GM20000 (cell line): ENCODE measurements around the gene CBARP.

ENCODE experiments used
- DNase-seq: peaks from one replicate; pipeline ENCODE4 v3.0.0; 2012; ENCODE audit warnings: low spot score
- CTCF ChIP-seq: IDR thresholded peaks from 2 replicates; pipeline ENCODE4 v1.5.1; 2012; ENCODE audit warnings: mild to moderate bottlenecking, control low read depth; ENCODE audit errors: extremely low read depth, missing control alignments

Gene CBARP

DNA sequence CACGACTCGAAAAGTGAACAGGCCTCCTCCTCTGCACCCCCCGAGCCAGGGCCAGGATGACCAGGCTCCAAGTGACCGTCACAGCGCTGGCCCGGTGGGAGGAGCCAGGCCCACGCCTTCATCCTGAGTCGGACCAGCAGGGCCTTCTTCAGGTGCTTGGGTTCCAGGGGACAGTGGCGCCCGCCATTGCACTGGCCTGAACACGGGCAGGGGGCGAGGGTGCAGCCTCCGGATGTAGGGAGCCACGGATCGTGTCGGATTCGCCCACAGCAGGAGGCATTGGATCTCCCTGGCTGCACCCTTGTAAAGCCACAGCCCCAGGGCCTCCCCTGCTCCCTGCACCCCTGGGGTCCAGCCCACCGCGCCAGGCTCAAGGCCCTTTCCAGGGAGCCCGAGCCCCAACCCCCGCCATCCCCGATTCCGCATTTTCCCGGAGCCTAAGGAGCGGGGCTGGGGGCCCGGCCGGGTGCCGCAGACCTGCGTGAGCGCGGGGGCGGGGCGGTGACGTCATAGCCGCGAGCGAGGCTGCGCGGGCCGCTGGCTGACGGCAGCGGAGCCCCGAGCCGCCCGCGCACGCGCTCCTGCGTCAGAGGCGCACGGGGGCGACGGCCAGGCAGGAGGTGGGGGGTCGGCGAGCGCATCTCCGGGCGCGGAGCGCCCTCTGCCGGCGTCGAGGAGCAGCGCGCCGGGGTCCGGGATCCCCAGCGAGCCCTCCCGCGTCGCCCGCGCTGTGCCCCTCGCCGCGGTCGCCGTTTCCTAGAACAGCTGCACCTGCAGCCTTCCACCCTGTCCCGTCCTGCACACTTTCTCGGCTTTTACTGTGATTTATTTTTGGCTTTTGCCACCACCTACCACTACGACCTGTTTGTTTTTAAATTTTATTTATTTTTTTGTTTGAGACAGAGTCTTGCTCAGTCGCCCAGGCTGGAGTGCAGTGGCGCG, 2.3 kb upstream of the CBARP start:
- TF ChIP-seq CTCF = peak; percentile 90
- DNase-seq = peak; percentile 99

- DNase-seq = no peak
- TF ChIP-seq CTCF = no peak
Measured at GRCh38 chr19:1239420-1239795, 1.6 kb upstream of the CBARP start.

DNA sequence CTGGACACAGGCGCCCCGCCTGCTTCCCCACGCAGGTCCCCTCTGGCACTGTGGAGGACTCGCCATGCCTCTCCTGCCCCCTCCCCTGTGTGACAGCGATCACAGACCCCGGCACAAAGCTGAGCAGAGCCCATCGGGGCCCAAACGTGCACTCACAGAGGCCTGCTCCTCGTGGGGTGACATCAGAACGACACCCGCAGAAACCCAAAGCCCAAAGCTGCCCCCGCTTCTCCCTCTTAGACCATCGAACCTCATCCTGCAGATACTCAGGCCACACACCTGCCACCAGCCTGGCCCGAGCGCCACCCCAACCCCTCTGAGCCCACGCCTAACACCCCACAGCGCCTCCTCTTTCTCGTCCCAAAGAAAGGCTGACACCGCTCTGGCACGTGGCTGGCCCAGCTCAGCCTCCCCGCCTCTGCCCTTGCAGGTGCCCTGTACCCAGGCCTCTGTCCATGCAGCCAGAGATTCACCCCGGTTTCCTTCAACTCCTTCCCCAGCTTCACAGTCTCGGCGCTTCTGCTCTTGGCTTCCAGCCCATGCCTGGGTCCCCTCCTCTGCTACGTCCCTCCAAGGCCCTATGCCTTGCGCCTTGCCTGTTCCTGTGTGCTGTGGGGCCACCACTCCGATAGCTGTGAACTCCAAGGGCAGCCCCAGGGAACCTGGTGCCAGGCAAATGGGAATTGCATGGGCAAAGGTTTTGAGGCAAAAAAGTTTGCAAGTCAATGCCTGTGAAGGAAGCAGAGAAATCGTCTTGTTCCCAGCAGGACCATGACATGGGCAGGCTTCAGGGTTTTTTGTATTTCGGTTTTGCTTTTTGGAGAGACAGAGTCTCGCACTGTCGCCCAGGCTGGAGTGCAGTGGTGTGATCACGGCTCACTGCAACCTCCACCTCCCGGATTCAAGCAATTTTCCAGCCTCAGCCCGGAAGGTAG, 831 bp upstream of the CBARP start:
- no peak for DNase-seq
- TF ChIP-seq CTCF = no peak

DNA sequence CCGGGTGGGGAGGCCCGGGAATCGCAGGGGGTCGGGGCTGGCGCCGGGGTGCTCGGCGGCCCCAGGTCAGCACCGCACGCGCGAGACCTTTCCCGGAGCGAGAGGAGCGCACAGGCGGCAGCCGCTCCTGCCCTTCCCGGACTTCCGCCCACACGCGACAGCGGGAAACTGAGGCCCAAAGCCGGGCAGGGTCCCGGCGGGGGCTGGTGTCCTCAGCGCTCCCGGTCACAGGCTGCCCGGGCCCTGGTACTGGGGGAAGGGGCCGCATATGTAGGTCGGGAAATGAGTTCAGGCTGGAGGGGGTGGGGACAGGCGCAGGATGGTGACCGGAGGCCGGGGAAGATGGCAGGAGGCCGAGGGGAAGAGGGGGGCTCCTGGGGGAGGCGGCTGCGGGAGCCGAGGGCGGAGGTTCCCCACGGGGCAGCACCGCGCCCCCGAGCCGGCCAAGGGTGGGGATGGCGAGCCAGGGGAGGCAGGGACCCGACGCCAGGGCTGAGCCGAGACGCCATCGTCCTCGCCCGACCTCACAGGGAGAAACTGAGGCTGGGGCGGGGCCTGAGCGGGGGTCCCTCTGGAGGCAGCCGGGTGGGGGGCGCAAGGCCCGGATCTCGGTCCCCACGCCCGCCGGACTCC, 662 bp downstream of the CBARP start:
- DNase-seq = no peak
- TF ChIP-seq CTCF = no peak

- DNase-seq = no peak
- no peak for TF ChIP-seq CTCF
Measured at GRCh38 chr19:1236576-1236975, 1.2 kb downstream of the CBARP start.

- no peak for TF ChIP-seq CTCF
- no peak for DNase-seq
Measured at GRCh38 chr19:1235625-1236538, 1.9 kb downstream of the CBARP start.
